Osteoblast (primary cell): Measurements from ENCODE around the gene XXYLT1. TPM values are rescaled to one million over a fixed set of nuclear protein-coding genes. Genes with fewer than 3 reads are reported as not detected.
A peak's percentile ranks its signal among the peaks of the same experiment; 100 is the strongest.

Source experiments
- DNase-seq: peaks from one replicate; pipeline ENCODE4 v3.0.0; 2011; ENCODE audit warnings: low spot score, mixed read lengths; ENCODE audit not compliant: insufficient read length; ENCODE audit errors: missing footprints
- H2AFZ ChIP-seq: 2 replicates; pipeline ENCODE4 v1.6.0; 2011; ENCODE audit warnings: mild to moderate bottlenecking, low read length
- H3K27ac ChIP-seq: 2 replicates; pipeline ENCODE4 v1.5.1; 2011; ENCODE audit warnings: mild to moderate bottlenecking, low read depth, low read length, moderate library complexity
- H3K27me3 ChIP-seq: 2 replicates; pipeline ENCODE4 v1.6.0; 2012; ENCODE audit warnings: mild to moderate bottlenecking, control low read depth, inconsistent platforms, low read length, moderate library complexity; ENCODE audit not compliant: insufficient read depth
- H3K36me3 ChIP-seq: 2 replicates; pipeline ENCODE4 v1.5.1; 2011; ENCODE audit warnings: mild to moderate bottlenecking, low read length, control low read depth, moderate library complexity; ENCODE audit not compliant: insufficient read depth
- H3K4me1 ChIP-seq: 2 replicates; pipeline ENCODE4 v1.5.1; 2011; ENCODE audit warnings: mild to moderate bottlenecking, low read length, control low read depth, moderate library complexity; ENCODE audit not compliant: insufficient read depth
- H3K4me2 ChIP-seq: 2 replicates; pipeline ENCODE4 v1.6.0; 2011; ENCODE audit warnings: mild to moderate bottlenecking, low read length; ENCODE audit not compliant: insufficient read depth
- H3K4me3 ChIP-seq: fragments of 200-600 bp; sonication (generic); 3 replicates; pipeline ENCODE4 v1.5.1; 2012; ENCODE audit warnings: mild to moderate bottlenecking, low read length, inconsistent platforms; ENCODE audit not compliant: insufficient read depth
- H3K79me2 ChIP-seq: 2 replicates; pipeline ENCODE4 v1.6.0; 2012; ENCODE audit warnings: mild to moderate bottlenecking, low read length, control low read depth, inconsistent platforms; ENCODE audit not compliant: insufficient read depth
- H3K9me3 ChIP-seq: 2 replicates; pipeline ENCODE4 v1.5.1; 2011; ENCODE audit warnings: low read depth, low read length, control low read depth
- H4K20me1 ChIP-seq: 2 replicates; pipeline ENCODE4 v1.6.0; 2012; ENCODE audit warnings: mild to moderate bottlenecking, low read length, control low read depth; ENCODE audit not compliant: insufficient read depth
- total RNA-seq: library from RNA; depleted of rRNA; stranded (reverse); fragments of >200 nt; gene quantifications from 2 replicates; pipeline ENCODE4 v1.2.3, GENCODE V29; 2012
- TF ChIP-seq, protein P1 (sequence below): IDR thresholded peaks from 2 replicates; pipeline ENCODE4 v1.5.1; 2011; ENCODE audit warnings: mild to moderate bottlenecking, low read depth, low read length, moderate library complexity; ENCODE audit errors: extremely low read depth

Gene XXYLT1
- total RNA-seq, 1 donor: 28.2 TPM

DNA sequence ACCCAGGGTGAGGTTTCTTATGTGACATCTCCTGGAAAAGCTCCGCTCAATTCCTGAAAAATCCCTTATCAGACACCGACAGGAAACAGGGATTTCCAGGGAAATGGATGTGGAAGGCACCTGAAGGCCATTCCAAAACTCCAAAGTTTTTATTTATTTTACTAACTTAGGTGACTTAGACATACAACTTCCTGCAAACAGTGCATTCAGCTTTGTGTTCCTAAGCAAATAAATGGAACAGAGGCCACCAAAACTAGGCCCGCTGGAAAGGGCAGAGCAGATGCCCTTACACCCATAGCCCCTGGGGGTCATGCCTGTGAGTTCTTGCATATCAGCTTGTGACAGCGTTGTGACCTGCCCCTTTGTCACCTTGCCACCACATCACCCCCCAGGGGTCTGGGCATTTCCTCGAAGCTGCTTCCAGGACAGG, 239.4 kb downstream of the XXYLT1 start:
- H3K9me3 ChIP-seq: no peaks in the 10 kb centered on the region
- DNase-seq: peak; percentile 58
- H3K4me3 ChIP-seq: no peak overlapping the region
- H3K79me2 ChIP-seq: no peaks in the 10 kb centered on the region
- H3K4me2 ChIP-seq: no peak overlapping the region
- TF ChIP-seq, protein P1, sequence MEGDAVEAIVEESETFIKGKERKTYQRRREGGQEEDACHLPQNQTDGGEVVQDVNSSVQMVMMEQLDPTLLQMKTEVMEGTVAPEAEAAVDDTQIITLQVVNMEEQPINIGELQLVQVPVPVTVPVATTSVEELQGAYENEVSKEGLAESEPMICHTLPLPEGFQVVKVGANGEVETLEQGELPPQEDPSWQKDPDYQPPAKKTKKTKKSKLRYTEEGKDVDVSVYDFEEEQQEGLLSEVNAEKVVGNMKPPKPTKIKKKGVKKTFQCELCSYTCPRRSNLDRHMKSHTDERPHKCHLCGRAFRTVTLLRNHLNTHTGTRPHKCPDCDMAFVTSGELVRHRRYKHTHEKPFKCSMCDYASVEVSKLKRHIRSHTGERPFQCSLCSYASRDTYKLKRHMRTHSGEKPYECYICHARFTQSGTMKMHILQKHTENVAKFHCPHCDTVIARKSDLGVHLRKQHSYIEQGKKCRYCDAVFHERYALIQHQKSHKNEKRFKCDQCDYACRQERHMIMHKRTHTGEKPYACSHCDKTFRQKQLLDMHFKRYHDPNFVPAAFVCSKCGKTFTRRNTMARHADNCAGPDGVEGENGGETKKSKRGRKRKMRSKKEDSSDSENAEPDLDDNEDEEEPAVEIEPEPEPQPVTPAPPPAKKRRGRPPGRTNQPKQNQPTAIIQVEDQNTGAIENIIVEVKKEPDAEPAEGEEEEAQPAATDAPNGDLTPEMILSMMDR: no peak
- peaks cover 3% of the 10 kb centered on the region for H3K27me3 ChIP-seq
- H3K27ac ChIP-seq: no peak overlapping the region
- H3K4me1 ChIP-seq: no peaks in the 10 kb centered on the region
- H3K36me3 ChIP-seq: no peaks in the 10 kb centered on the region
- no peaks in the 10 kb centered on the region for H4K20me1 ChIP-seq
- H2AFZ ChIP-seq: no peak overlapping the region

DNA sequence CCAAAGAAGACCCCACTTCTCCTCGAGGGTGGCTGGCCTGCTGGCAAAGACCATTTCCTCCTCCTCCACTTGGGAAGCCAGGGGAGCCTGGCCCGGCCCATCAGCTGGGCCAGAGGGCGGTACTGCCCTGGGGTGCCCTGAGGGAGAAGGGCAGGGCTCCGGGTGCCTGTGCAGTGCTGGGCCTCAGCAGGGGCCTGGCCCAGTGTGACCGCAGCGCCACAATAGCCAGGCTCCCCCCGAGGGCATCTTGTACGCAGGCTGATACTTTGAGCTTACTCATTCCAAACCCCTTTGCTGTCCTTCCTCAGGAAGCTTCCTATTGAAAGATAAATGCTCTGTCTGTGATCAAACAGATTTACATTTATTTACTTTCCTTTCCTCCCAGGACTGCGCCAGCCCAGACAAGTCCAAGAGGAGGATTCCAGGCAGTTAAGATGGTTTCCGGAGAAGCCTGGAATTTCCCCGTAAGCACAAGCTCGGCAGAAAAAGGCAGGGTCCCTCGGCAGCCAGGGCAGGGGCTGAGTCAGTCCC, 240.1 kb downstream of the XXYLT1 start:
- peak; percentile 38 for DNase-seq
- H3K79me2 ChIP-seq: no peaks in the 10 kb centered on the region
- H3K27ac ChIP-seq: no peak overlapping the region
- H3K4me1 ChIP-seq: no peaks in the 10 kb centered on the region
- peak overlapping the region; percentile 35 for H2AFZ ChIP-seq
- H4K20me1 ChIP-seq: no peaks in the 10 kb centered on the region
- no peaks in the 10 kb centered on the region for H3K9me3 ChIP-seq
- H3K36me3 ChIP-seq: no peaks in the 10 kb centered on the region
- TF ChIP-seq, protein P1: no peak
- H3K4me3 ChIP-seq: no peak overlapping the region
- H3K4me2 ChIP-seq: no peak overlapping the region
- peaks cover 3% of the 10 kb centered on the region for H3K27me3 ChIP-seq

- H3K27ac ChIP-seq: no peak overlapping the region
- H4K20me1 ChIP-seq: no peaks in the 10 kb centered on the region
- no peak overlapping the region for H3K4me3 ChIP-seq
- DNase-seq: no peak
- no peaks in the 10 kb centered on the region for H3K9me3 ChIP-seq
- H3K27me3 ChIP-seq: peaks cover 3% of the 10 kb centered on the region
- no peak overlapping the region for H3K4me2 ChIP-seq
- H2AFZ ChIP-seq: no peak overlapping the region
- H3K4me1 ChIP-seq: no peaks in the 10 kb centered on the region
- no peaks in the 10 kb centered on the region for H3K79me2 ChIP-seq
- no peaks in the 10 kb centered on the region for H3K36me3 ChIP-seq
- TF ChIP-seq, protein P1: no peak
These were observed 241.9 kb downstream of the XXYLT1 start for GRCh38 chr3:195028877-195029606.

GRCh38 chr3:195025884-195026200, 245.1 kb downstream of the XXYLT1 start:
- Histone ChIP-seq H3K4me3 (no peak overlapping the region), H3K27ac (no peak overlapping the region), H3K36me3 (no peaks in the 10 kb centered on the region), H2AFZ (no peak overlapping the region), H4K20me1 (no peaks in the 10 kb centered on the region), H3K27me3 (peaks cover 13% of the 10 kb centered on the region), H3K4me1 (no peaks in the 10 kb centered on the region), H3K4me2 (no peak overlapping the region), H3K9me3 (no peaks in the 10 kb centered on the region), H3K79me2 (no peaks in the 10 kb centered on the region)
- TF ChIP-seq, protein P1: no peak
- no peak for DNase-seq
